ENCODE results near the gene EPB42.
"Not testable (repeated sequence)": the region's sequence is repeated elsewhere in the genome, so short reads cannot be mapped to it uniquely, and the experiment has no call there.

Gene EPB42

GRCh38 chr15:43185157-43186002 lies 35.4 kb downstream of the EPB42 start, which contains the start of gene CCNDBP1:
Gene CCNDBP1 (plus strand): TSS chr15:43185403. CDS start chr15:43185499, 96 bp downstream.
- peak; percentile 90 for DNase-seq (ENCODE audit: low spot score)

GRCh38 chr15:43184407-43185124 lies 36.3 kb downstream of the EPB42 start:
- no peak for DNase-seq (ENCODE audit: low spot score)

GRCh38 chr15:43183270-43183669 lies 37.5 kb downstream of the EPB42 start:
- no peak for DNase-seq (ENCODE audit: low spot score)

GRCh38 chr15:43177147-43177546 lies 43.7 kb downstream of the EPB42 start:
- DNase-seq (ENCODE audit: low spot score), result not testable (repeated sequence)

GRCh38 chr15:43175656-43176309 lies 45.0 kb downstream of the EPB42 start:
- not testable (repeated sequence) for DNase-seq (ENCODE audit: low spot score)

- no peak for DNase-seq (ENCODE audit: low spot score)
These were observed 50.9 kb downstream of the EPB42 start for GRCh38 chr15:43169888-43170287.

GRCh38 chr15:43168192-43169107 lies 52.4 kb downstream of the EPB42 start:
- DNase-seq (ENCODE audit: low spot score), result no peak

- DNase-seq (ENCODE audit: low spot score), result not testable (repeated sequence)
These were observed 53.6 kb downstream of the EPB42 start for GRCh38 chr15:43167261-43167660.

GRCh38 chr15:43165801-43166325 lies 55.0 kb downstream of the EPB42 start:
- DNase-seq (ENCODE audit: low spot score), result no peak

- no peak for DNase-seq (ENCODE audit: low spot score)
These were observed 67.5 kb downstream of the EPB42 start for GRCh38 chr15:43153269-43153668.

GRCh38 chr15:43151688-43152087 lies 69.1 kb downstream of the EPB42 start:
- peak; percentile 43 for DNase-seq (ENCODE audit: low spot score)

GRCh38 chr15:43150191-43150929 lies 70.5 kb downstream of the EPB42 start:
- DNase-seq (ENCODE audit: low spot score), result no peak

Data from CD4-positive, alpha-beta T cell treated with Interleukin-2 at 100 ng/mL for 4 hours (primary cell).